ENCODE data around the gene HSF2BP.
"Not testable (repeated sequence)": the region's sequence is repeated elsewhere in the genome, so short reads cannot be mapped to it uniquely, and the experiment has no call there.

DNA sequence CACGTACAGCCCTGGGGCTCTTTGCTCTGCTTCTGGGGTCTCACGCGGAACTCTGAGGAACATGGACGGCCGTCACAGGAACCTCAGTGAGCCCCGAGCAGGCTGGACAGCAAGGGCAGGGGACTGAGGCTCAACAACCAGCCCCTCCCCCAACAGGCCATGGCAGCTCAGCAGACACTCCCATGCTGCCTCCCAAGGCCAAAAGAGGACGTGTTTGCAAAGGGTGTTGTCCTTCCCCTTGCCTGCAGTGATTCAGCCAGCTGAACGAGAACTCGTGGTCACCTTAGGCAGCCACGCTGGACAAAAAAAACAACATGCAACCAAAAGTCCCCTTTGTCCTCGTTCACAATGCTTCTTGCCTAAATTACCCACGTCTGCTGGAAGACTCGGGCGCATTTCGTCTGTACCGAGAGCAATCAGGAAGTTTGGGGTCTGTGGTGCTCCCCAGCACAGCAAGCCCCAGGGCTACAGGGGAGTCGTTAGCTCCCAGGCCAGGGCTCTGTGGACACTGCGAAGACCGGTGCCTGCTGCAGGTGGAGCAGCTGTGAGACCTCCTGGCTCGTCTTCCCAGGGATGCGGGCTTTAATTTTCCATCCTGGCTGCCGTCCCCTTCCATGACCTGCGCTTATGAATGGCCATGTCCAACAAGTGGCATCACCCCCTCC is 156.7 kb downstream of the HSF2BP start:
- TF ChIP-seq, protein P1, sequence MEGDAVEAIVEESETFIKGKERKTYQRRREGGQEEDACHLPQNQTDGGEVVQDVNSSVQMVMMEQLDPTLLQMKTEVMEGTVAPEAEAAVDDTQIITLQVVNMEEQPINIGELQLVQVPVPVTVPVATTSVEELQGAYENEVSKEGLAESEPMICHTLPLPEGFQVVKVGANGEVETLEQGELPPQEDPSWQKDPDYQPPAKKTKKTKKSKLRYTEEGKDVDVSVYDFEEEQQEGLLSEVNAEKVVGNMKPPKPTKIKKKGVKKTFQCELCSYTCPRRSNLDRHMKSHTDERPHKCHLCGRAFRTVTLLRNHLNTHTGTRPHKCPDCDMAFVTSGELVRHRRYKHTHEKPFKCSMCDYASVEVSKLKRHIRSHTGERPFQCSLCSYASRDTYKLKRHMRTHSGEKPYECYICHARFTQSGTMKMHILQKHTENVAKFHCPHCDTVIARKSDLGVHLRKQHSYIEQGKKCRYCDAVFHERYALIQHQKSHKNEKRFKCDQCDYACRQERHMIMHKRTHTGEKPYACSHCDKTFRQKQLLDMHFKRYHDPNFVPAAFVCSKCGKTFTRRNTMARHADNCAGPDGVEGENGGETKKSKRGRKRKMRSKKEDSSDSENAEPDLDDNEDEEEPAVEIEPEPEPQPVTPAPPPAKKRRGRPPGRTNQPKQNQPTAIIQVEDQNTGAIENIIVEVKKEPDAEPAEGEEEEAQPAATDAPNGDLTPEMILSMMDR (conservative IDR thresholded peaks at IDR 0.05) = not testable (repeated sequence)
- not testable (repeated sequence) for TF ChIP-seq EZH2 (IDR thresholded peaks at IDR 0.05; ENCODE audit: low read depth)

Data from PC-9 (cell line).